NCI-H460 (cell line): ENCODE measurements around the gene ADCK2. TPM values are rescaled to one million over a fixed set of nuclear protein-coding genes. Genes with fewer than 3 reads are reported as not detected.
"Not testable (repeated sequence)": the region's sequence is repeated elsewhere in the genome, so short reads cannot be mapped to it uniquely, and the experiment has no call there.

Source experiments
- DNase-seq: peaks from one replicate; pipeline ENCODE4 v3.0.0-alpha.2; 2016; ENCODE audit warnings: low read depth; ENCODE audit errors: extremely low read depth
- total RNA-seq: library from RNA; depleted of rRNA; stranded (reverse); fragments of >200 nt; shearing (Covaris generic); gene quantifications from 2 replicates; pipeline ENCODE4 v1.2.3, GENCODE V29; 2014

ADCK2 gene
- total RNA-seq, 1 experiment from 2014 or later = 25.3 TPM

- DNase-seq = no peak
Observed at GRCh38 chr7:140691376-140692045, 18.8 kb downstream of the ADCK2 start.

GRCh38 chr7:140693849-140694248 is 21.1 kb downstream of the ADCK2 start:
- DNase-seq = not testable (repeated sequence)

GRCh38 chr7:140694592-140694991 is 21.8 kb downstream of the ADCK2 start:
- DNase-seq = no peak

GRCh38 chr7:140695381-140695780 is 22.6 kb downstream of the ADCK2 start:
- DNase-seq = no peak

GRCh38 chr7:140696024-140696679 is 23.4 kb downstream of the ADCK2 start:
- peak; percentile 88 for DNase-seq

GRCh38 chr7:140696680-140697446 is 24.1 kb downstream of the ADCK2 start, which contains the start of gene NDUFB2:
TSS of gene NDUFB2 (plus strand) at chr7:140696708. CDS start at chr7:140696745, 37 bp downstream.
- DNase-seq = peak; percentile 67

GRCh38 chr7:140697447-140698143 is 24.9 kb downstream of the ADCK2 start:
- DNase-seq = no peak

- no peak for DNase-seq
Observed at GRCh38 chr7:140698477-140698876, 25.7 kb downstream of the ADCK2 start.

- DNase-seq = no peak
Observed at GRCh38 chr7:140702774-140703173, 30.0 kb downstream of the ADCK2 start.

GRCh38 chr7:140704205-140704604 is 31.5 kb downstream of the ADCK2 start:
- no peak for DNase-seq

- DNase-seq = no peak
Observed at GRCh38 chr7:140707132-140707531, 34.4 kb downstream of the ADCK2 start.

- DNase-seq = not testable (repeated sequence)
Observed at GRCh38 chr7:140708764-140709163, 36.0 kb downstream of the ADCK2 start.

GRCh38 chr7:140712392-140712791 is 39.6 kb downstream of the ADCK2 start:
- DNase-seq = not testable (repeated sequence)

GRCh38 chr7:140714331-140715040 is 41.7 kb downstream of the ADCK2 start:
- no peak for DNase-seq

- DNase-seq = no peak
Observed at GRCh38 chr7:140719721-140720120, 47.0 kb downstream of the ADCK2 start.

- DNase-seq = no peak
Observed at GRCh38 chr7:140722254-140722653, 49.5 kb downstream of the ADCK2 start.

GRCh38 chr7:140723006-140723405 is 50.3 kb downstream of the ADCK2 start:
- DNase-seq = no peak

- DNase-seq = no peak
Observed at GRCh38 chr7:140723574-140723973, 50.8 kb downstream of the ADCK2 start.

GRCh38 chr7:140724706-140725105 is 52.0 kb downstream of the ADCK2 start:
- no peak for DNase-seq

- DNase-seq = no peak
Observed at GRCh38 chr7:140726281-140726680, 53.5 kb downstream of the ADCK2 start.
